Right kidney (tissue), 1 donor: Measurements from ENCODE around the gene ADGRE1.

Source experiments
- DNase-seq: peaks from one replicate; pipeline ENCODE4 v3.0.0-alpha.2; 2016

ADGRE1 gene

DNA sequence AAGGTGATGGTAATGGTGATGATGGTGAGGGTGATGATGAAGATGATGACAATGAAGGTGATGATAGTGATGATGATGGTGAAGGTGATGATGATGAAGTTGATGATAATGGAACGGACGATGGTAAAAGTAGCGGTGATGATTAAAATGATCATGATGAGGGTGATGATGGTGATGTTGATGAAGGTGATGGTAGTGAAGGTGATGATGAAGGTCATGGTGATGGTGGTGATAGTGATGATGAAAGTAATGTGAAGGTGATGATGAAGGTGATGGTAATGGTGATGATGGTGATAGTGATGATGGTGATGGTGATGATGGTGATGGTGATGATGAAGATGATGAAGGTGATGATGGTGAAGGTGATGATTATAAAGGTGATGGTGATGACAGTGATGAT lies 67.7 kb downstream of the ADGRE1 start:
- no peak for DNase-seq

DNA sequence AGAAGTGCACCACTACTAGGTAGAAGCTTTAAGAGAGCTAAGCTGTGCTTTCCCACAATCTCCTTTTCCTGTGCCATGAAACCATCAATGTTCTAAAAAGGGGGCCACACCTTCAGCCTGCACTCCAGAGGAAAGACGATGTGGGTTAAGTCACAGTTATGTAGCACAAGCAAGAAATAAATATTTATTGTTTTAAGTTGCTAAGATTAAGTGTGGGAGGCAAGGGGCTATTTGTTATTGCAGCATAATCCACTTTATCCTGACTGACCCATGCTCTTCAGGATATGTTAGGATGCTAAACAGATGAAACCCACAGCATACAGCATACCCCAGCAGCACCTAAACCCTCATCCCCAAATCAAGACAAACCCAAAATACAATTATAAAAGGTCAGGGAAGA lies 69.2 kb downstream of the ADGRE1 start:
- no peak for DNase-seq

DNA sequence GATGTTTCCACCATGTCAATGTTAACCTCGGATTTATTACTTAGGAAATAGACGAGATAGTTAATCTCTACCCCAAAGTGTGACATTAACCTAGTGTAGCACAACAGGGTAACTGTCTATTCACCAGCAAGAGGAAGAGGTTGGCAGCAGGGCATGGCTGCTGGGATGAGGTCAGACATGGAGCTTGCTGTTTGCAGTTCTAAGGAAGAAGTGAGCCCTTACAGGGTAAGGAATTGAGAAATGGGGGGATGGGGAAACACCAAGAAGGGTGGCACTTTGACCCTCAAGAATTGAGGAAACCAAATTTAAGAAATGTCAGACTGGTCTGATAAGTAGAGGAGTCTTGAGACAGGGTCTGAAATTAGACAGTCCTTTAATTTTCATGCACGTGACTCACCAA lies 71.4 kb downstream of the ADGRE1 start:
- no peak for DNase-seq

DNA sequence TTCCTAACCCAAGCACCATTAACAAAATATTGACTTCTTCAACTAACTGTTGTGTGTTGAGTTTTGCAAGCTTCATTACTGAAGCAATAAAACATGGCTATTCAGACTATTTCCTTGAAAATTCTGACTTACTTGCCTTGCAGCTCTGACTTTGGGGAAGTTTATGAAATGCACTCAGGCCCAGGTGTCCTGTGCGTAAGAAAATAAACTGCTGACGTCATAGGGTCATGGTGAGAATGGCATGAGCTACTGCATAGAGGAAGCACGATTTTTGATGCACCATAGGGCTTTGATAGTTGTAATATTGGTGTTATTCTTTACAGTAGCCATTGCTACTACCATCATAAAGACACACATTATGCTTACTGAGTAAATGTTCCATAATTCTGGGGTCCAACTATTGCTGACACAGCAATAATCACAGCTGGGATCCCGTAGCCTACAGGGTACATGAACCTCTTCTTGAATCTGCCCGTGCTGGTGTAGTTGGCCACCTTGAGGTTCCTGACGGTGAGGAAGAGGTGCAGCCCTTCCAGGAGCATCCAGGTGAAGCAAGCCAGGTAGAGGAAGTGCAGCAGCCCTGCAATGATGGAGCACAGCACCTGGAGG lies 76.0 kb downstream of the ADGRE1 start:
- no peak for DNase-seq

DNA sequence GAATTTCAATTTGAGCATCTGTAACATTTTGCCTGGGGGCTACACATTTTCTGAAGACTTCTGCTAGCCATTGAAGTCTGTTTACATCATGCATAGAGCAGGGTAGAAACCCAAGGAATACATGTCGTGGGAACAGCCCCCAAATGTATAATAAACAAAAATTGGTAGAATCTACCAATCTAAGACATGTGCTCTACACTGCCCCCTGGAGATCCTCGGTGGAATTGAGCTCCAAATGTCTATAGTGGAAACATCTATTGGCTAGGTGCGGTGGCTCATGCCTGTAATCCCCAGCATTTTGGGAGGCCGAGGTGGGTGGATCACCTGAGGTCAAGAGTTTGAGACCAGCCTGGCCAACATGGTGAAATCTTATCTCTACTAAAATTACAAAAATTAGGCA lies 76.6 kb downstream of the ADGRE1 start:
- DNase-seq, result no peak

DNA sequence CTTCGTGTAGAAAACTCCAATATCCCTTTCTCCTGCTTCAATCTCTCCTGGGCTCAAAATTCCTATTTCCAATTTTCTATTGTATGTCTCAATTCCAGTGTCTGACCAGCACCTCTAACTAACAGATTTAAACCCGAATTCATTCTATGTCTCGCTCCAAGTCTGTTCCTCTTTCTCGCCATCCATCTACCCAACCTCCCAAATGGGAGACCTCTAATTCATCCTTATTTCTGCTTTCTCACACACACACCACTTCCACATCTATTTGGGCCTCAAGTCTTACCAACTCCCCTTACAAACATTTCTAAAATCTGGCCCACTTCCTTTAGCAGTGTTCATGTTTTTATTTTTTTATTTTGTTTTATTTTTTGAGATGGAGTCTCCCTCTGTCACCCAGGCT lies 80.6 kb downstream of the ADGRE1 start:
- no peak for DNase-seq

DNA sequence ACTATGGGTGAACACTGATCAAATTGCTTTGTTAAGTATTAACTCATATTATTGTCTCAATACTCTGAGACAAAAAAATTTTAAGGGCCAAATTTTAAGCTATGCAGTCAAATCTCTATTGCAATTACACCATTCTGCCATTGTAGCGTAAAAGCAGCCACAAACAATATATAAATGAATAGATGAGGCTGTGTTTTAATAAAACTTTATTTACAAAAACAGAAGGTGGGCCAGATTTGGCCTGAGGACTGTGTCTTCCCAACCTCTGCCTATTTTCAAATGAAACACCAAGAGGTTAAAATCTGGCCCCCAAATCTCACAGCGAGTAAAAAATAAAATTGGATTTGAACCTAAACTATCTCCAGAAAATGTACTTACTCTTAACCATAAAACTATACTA lies 82.1 kb downstream of the ADGRE1 start:
- no peak for DNase-seq

DNA sequence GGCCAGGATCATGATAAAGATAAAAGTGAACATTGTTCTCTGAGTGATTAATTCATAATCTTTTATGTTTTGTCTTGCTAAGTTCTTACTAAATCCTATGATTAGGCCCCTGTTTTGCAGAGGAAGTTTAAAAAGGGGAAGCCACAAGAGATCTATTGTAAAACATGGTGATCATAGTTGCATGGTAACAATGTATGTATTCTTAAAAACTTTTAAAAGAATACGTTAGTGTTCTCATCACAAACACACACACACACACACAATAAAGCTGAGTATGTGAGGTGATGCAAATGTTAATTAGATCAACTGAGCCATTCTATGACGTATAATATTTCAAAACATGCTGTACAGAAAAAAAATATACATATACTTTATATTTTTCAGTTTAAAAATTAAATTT lies 82.6 kb downstream of the ADGRE1 start:
- DNase-seq, result no peak

DNA sequence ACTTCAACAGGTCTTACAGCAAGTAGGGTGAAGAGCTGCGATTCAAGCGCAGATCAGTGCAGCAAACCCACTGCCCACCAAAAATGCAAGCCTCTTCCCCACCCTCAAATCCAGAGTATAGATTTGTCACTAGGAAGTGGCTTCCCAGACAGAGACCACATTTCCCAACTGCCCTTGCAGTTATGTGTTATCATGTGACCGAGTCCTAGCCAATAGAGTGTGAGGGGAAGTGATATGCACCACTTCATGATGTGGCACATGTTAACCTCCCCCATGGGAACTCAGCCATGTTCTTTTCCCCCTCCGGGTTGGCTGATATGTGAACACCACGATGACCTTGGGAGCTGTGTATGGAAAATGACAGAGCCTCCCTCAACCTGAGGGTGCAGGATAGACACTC lies 83.1 kb downstream of the ADGRE1 start:
- no peak for DNase-seq

DNA sequence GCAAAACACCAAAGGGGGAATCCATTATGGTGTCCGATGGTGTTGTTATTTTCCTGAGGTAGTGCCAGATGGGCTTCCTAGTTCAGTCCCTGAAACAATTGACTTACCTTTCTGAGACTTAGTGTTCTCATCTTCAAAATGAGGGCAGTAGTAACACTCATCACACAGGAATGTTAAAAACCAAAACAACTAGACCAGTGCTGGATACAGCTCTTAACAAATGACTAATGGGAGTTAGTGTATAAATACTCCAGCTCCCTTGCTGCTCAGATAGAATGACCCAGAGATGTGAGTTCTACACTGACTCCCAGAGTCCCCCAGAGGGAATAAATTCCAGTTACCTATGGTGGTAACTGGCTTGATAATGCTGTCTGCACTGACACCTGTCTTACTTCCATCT lies 84.0 kb downstream of the ADGRE1 start:
- no peak for DNase-seq

DNA sequence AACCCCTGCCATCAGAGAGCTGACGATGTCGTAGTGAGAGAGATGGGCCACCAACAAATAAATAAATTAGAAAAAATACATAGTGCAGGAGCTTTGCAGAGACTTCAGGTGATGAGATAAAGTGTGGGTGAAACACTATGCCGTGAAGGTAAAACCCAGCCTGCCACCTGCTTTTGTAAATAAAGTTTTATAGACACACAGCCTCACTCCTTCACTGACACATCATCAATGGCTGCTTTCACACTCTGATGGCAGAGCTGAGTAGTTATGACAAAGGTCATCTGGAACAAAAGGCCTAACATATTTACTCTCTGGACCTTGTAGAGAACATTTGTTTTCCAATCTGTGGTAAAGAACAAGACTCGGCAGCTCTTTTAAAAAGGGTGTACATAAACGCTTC lies 88.8 kb downstream of the ADGRE1 start:
- DNase-seq, result no peak

DNA sequence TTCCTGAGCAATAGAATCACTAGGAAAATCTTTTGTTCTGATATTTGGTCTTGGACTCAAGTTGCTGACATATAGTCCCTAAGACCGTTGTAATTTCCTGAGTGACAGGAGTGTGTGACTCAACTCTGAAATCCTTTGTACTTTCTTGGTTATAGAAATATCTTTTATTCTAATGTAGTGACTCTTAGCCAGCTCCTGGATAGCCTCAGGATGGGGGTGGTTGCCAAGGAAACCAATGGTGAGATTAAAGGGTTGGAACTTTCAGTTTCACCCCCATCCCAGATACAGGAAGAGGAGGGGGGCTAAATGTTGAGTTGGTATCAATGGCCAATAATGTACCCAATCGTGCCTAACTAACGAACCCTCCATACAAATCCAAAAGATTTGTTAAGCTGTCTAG lies 92.0 kb downstream of the ADGRE1 start:
- no peak for DNase-seq

DNA sequence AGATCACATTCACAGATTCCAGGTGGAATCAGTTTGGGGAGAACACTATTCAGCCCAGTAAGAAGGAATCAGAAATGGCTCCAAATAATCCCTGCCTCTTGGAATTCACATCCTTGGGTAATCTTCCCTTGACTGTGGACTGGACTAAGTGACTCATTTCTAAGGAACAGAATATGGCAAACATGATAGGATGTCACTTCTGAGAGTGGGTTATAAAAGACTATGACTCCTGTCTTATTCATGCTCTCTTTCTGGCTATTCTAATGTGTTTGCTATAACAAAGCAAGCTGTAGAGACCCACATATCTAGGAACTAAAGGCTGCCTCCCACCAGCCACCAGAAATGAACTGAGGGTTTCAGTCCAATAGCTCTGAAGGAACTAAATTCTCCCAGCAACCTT lies 96.1 kb downstream of the ADGRE1 start:
- DNase-seq, result no peak

DNA sequence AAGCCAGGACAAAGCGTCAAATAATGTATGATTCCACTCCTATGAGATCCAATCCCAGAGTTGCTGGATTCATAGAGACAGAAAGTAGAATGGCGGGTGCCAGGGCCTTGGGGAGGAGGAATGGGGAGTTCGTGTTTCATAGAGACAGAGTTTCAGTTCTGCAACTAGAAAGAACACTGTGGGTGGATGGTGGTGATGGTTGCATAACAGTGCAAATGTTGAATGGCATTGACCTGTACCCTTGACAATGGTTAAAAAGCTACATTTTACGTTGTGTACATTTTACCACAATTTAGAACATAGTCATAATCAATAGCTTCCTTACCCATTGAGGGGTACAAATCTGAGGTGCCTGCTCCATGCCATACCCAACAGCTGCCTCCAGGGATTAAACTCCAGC lies 100.5 kb downstream of the ADGRE1 start:
- no peak for DNase-seq

DNA sequence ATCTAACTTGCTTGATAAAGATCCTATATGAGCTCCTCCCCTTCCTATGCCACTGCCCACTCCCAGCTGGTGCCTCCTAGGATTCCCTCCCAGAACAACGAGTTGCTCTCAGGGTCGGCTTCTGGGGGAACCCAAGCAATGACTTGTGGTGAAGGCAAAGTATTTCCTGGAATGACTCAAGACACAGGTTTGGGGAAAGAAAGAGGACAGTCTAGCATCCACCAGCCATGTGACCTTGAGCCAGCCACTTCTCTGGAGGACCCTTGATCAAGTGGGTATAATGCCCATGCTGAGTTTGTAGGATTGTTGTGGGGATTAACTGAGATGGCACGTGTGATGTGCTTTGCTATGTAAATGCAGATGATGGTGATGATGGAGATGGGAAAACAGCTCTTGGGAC lies 100.9 kb downstream of the ADGRE1 start:
- DNase-seq, result no peak
